HG02763 (cell line): ENCODE results near the gene ARHGDIG.
"Not testable (repeated sequence)": the region's sequence is repeated elsewhere in the genome, so short reads cannot be mapped to it uniquely, and the experiment has no call there.

Source experiments
- ATAC-seq: cut with Tn5 transposase; IDR thresholded peaks from one replicate; pipeline ENCODE4 v1.9.1; 2021; ENCODE audit warnings: mild to moderate bottlenecking, moderate library complexity; ENCODE audit not compliant: unreplicated experiment

Gene ARHGDIG

DNA sequence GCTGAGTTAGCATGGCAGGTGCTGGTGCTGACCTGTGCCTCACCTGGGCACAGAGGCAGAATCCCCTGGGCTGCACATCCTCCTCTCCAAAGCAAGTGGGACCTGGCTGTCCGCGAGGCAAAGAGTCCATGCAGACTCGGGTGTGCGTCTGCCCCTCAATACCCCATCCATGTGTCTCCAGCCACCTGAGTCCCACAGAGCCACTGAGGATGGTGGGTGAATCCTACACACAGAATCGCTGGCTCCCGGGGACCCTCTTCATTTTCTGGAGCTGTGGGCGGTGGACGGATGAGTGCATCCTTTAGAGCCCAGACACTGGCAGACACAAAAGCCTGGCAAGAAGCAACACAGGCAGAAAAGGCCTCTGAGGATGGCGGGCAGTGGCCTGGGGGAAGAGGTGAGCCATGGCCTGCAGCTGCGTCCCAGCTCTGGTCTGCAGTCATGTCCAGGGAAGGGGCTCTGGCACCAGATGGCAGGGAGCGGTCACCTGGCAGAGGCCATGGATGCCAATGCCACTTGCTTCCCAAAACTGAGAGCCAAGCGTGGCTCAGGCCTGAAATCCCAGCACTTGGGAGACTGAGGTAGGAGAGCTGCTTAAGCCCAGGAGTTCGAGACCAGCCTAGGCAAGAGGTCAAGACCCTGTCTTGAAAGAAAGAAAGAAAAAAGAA is 42.2 kb downstream of the ARHGDIG start:
- ATAC-seq, result no peak

DNA sequence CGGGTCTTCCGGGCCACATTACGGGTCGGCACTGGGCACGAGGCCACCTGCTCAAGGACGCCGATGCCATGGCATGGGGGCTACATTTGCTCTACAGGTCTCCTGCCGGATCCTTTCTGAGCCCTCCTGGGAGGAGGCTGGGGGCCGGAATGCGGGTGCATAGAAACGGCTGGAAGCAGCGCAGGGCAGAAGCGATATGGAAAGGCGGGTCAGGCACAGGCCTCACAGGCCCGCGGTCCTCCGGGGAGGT is 43.7 kb downstream of the ARHGDIG start:
- ATAC-seq, result no peak

DNA sequence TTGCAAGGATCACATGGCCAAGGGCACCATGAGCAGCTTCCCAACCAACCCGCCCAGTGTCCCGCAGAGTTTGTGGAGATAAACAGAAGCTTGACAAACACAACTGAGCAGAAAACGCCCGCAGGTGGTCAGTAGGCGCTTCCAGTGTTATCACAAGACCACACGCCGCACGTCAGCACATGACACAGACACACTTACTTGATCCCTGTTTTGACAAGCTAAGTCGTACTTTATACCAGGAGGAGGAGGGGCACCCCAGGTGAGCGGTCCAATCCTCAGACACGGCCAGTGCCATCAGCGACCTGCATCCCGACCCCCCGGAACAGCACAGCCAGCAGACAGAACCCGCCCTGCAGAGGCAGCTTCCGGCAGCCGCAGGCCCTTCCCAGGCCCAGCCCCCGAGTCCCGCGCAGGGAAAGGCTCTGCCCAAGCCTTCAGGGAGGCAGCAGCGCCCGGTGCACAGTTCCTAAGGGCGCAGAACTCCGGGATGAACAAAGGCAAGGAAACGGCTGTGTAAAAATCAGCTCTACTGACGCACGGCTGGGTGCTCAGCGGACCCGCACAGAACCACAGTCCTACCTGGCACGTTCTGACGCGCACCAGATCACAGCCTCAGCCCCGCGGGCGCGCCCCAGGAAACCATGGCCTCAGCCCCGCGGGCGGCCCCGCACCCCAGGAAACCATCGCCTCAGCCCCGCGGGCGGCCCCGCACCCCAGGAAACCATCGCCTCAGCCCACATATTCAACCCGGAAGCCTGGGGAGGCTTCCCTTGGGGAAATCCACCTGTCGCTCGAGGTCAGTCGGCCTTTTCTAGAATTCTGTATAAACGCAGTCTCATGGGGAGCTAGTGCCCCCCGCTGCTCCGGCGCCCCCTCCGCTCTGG is 44.3 kb downstream of the ARHGDIG start:
- no peak for ATAC-seq

GRCh38 chr16:325375-326145 is 45.2 kb downstream of the ARHGDIG start:
- ATAC-seq, result no peak

GRCh38 chr16:330741-331140 is 50.4 kb downstream of the ARHGDIG start:
- ATAC-seq, result no peak

GRCh38 chr16:331181-331814 is 50.9 kb downstream of the ARHGDIG start:
- not testable (repeated sequence) for ATAC-seq
